Neural progenitor cell (in vitro differentiated cells): Measurements from ENCODE around the gene RAD51B. TPM values are rescaled to one million over a fixed set of nuclear protein-coding genes. Genes with fewer than 3 reads are reported as not detected.
"Not testable (repeated sequence)": the region's sequence is repeated elsewhere in the genome, so short reads cannot be mapped to it uniquely, and the experiment has no call there.

ENCODE experiments used
- DNase-seq: peaks from one replicate; pipeline ENCODE4 v3.0.0-alpha.2; 2016; ENCODE audit warnings: low spot score
- H2AFZ ChIP-seq: fragments of 200-600 bp; sonication (generic); replicated peaks from 2 replicates; pipeline ENCODE4 v1.6.1; 2016; ENCODE audit warnings: antibody characterized with exemption
- H3F3A ChIP-seq: fragments of 200-600 bp; sonication (generic); 2 replicates; pipeline ENCODE4 v1.6.1; 2016; ENCODE audit warnings: antibody characterized with exemption, low read depth
- H3K27ac ChIP-seq: fragments of 200-600 bp; sonication (generic); 2 replicates; pipeline ENCODE4 v1.5.1; 2016; ENCODE audit warnings: mild to moderate bottlenecking
- H3K27me3 ChIP-seq: fragments of 200-600 bp; sonication (generic); 2 replicates; pipeline ENCODE4 v1.6.1; 2016; ENCODE audit warnings: mild to moderate bottlenecking, moderate library complexity
- H3K36me3 ChIP-seq: fragments of 200-600 bp; sonication (generic); 2 replicates; pipeline ENCODE4 v1.5.1; 2016
- H3K4me1 ChIP-seq: fragments of 200-600 bp; sonication (generic); 2 replicates; pipeline ENCODE4 v1.6.1; 2016; ENCODE audit warnings: mixed run types
- H3K4me2 ChIP-seq: fragments of 200-600 bp; sonication (generic); 2 replicates; pipeline ENCODE4 v1.6.1; 2016
- H3K4me3 ChIP-seq: fragments of 200-600 bp; sonication (generic); 2 replicates; pipeline ENCODE4 v1.5.1; 2016
- H3K79me2 ChIP-seq: fragments of 200-600 bp; sonication (generic); 2 replicates; pipeline ENCODE4 v1.6.1; 2016; ENCODE audit warnings: low read depth
- H3K9ac ChIP-seq: fragments of 200-600 bp; sonication (generic); 2 replicates; pipeline ENCODE4 v1.6.1; 2016
- H3K9me3 ChIP-seq: fragments of 200-600 bp; sonication (generic); 2 replicates; pipeline ENCODE4 v1.5.1; 2016; ENCODE audit warnings: low read depth
- H4K20me1 ChIP-seq: fragments of 200-600 bp; sonication (generic); 2 replicates; pipeline ENCODE4 v1.6.1; 2016; ENCODE audit warnings: low read depth
- H3K27ac Mint-ChIP-seq: 3 replicates; pipeline ENCODE4 v1.8.0; 2021; ENCODE audit warnings: mixed read lengths
- H3K27me3 Mint-ChIP-seq: 2 replicates; pipeline ENCODE4 v1.8.0; 2022; ENCODE audit warnings: low read depth, mild to moderate bottlenecking, inconsistent platforms, moderate library complexity, mixed read lengths; ENCODE audit not compliant: insufficient read depth
- H3K36me3 Mint-ChIP-seq: 3 replicates; pipeline ENCODE4 v1.8.0; 2021; ENCODE audit warnings: mixed read lengths
- H3K4me1 Mint-ChIP-seq: 3 replicates; pipeline ENCODE4 v1.8.0; 2021; ENCODE audit warnings: mixed read lengths
- H3K4me3 Mint-ChIP-seq: 3 replicates; pipeline ENCODE4 v1.8.0; 2021; ENCODE audit warnings: mild to moderate bottlenecking, moderate library complexity, mixed read lengths
- H3K9me3 Mint-ChIP-seq: 3 replicates; pipeline ENCODE4 v1.8.0; 2020; ENCODE audit warnings: mixed read lengths
- EZH2 ChIP-seq: fragments of 200-600 bp; sonication (generic); IDR thresholded peaks from 2 replicates; pipeline ENCODE4 v1.6.1; 2017; ENCODE audit warnings: antibody characterized with exemption, mild to moderate bottlenecking, moderate library complexity
- EZH2phosphoT487 ChIP-seq: fragments of 200-600 bp; sonication (generic); IDR thresholded peaks from 2 replicates; pipeline ENCODE4 v1.6.1; 2017; ENCODE audit warnings: antibody characterized with exemption
- total RNA-seq: library from RNA; depleted of rRNA; stranded (reverse); fragments of >200 nt; gene quantifications from 2 replicates; pipeline ENCODE4 v1.2.3, GENCODE V29; 2015; ENCODE audit warnings: low replicate concordance
- TF ChIP-seq, protein P1 (sequence below): fragments of 200-600 bp; sonication (generic); IDR thresholded peaks from 2 replicates; pipeline ENCODE4 v1.5.1; 2017; ENCODE audit warnings: antibody characterized with exemption, mild to moderate bottlenecking

RAD51B gene
- total RNA-seq, 1 donor from 2014 or later: 50.5 TPM

DNA sequence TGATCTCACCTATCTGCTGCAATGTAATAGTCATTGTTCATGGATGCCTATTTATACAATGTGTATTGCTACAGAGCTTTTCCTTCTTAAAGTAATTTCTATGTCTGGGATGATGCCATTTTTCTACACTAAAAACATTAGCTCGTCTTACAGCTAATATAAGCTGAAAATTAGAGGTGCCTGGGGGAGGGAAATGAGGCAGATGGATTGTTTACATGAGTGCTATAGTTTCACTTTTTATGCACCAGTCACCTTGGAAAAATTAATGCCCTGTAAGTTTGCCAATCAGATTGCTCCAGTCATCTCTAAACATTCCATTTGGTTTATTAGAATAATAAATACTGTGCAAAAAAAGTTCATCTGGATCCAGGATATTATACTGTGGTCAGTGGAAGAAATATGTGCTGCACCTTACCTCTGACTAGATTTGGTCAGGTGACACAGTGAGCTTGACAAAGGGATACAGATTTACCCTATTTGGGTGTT, 436.2 kb downstream of the RAD51B start:
- H3K36me3 Mint-ChIP-seq: no peaks in the 10 kb centered on the region
- H3K4me2 ChIP-seq: peak overlapping the region; percentile 42
- no peaks in the 10 kb centered on the region for H3K27me3 Mint-ChIP-seq
- no peak overlapping the region for H3K4me3 ChIP-seq
- H4K20me1 ChIP-seq: peaks cover 5% of the 10 kb centered on the region
- DNase-seq: no peak
- H3K4me1 ChIP-seq: peaks cover 77% of the 10 kb centered on the region
- TF ChIP-seq, protein P1, sequence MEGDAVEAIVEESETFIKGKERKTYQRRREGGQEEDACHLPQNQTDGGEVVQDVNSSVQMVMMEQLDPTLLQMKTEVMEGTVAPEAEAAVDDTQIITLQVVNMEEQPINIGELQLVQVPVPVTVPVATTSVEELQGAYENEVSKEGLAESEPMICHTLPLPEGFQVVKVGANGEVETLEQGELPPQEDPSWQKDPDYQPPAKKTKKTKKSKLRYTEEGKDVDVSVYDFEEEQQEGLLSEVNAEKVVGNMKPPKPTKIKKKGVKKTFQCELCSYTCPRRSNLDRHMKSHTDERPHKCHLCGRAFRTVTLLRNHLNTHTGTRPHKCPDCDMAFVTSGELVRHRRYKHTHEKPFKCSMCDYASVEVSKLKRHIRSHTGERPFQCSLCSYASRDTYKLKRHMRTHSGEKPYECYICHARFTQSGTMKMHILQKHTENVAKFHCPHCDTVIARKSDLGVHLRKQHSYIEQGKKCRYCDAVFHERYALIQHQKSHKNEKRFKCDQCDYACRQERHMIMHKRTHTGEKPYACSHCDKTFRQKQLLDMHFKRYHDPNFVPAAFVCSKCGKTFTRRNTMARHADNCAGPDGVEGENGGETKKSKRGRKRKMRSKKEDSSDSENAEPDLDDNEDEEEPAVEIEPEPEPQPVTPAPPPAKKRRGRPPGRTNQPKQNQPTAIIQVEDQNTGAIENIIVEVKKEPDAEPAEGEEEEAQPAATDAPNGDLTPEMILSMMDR: no peak
- TF ChIP-seq EZH2phosphoT487 (no peak), EZH2 (no peak)
- H3K79me2 ChIP-seq: no peaks in the 10 kb centered on the region
- H3K4me1 Mint-ChIP-seq: peaks cover 65% of the 10 kb centered on the region
- no peak overlapping the region for H3K27ac ChIP-seq
- no peaks in the 10 kb centered on the region for H3K9me3 ChIP-seq
- no peak overlapping the region for H3K4me3 Mint-ChIP-seq
- no peaks in the 10 kb centered on the region for H3K9me3 Mint-ChIP-seq
- no peaks in the 10 kb centered on the region for H3K27me3 ChIP-seq
- no peaks in the 10 kb centered on the region for H3K36me3 ChIP-seq
- no peak overlapping the region for H2AFZ ChIP-seq
- H3F3A ChIP-seq: peaks cover 26% of the 10 kb centered on the region
- H3K9ac ChIP-seq: no peak overlapping the region
- H3K27ac Mint-ChIP-seq: no peak overlapping the region

DNA sequence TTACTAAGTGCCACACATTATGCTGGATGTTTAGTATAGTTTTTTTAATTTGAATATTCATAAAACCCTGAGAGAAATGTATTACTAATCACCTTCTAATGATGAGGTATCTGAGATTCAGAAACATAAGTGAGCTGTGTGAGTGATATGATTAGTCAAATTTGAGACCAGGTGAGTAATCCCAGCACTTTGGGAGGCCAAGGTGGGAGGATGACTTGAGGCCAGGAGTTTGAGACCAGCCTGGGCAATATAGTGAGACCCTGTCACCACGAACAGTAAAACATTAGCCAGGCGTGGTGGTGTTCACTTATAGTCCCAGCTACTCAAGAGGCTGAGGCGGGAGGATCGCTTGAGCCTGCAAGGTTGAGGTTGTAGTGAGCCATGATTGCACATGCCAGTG, 438.4 kb downstream of the RAD51B start:
- no peaks in the 10 kb centered on the region for H3K27me3 Mint-ChIP-seq
- H3K9ac ChIP-seq: no peak overlapping the region
- peaks cover 29% of the 10 kb centered on the region for H3F3A ChIP-seq
- H3K4me1 Mint-ChIP-seq: peaks cover 71% of the 10 kb centered on the region
- H3K27ac ChIP-seq: no peak overlapping the region
- no peak overlapping the region for H3K27ac Mint-ChIP-seq
- TF ChIP-seq EZH2: no peak
- TF ChIP-seq, protein P1: no peak
- TF ChIP-seq EZH2phosphoT487: no peak
- H3K4me1 ChIP-seq: peaks cover 81% of the 10 kb centered on the region
- H3K4me2 ChIP-seq: no peak overlapping the region
- no peaks in the 10 kb centered on the region for H3K9me3 Mint-ChIP-seq
- no peak for DNase-seq
- peaks cover 12% of the 10 kb centered on the region for H4K20me1 ChIP-seq
- H3K4me3 Mint-ChIP-seq: no peak overlapping the region
- H3K79me2 ChIP-seq: no peaks in the 10 kb centered on the region
- H2AFZ ChIP-seq: no peak overlapping the region
- H3K9me3 ChIP-seq: no peaks in the 10 kb centered on the region
- no peaks in the 10 kb centered on the region for H3K36me3 ChIP-seq
- H3K4me3 ChIP-seq: no peak overlapping the region
- H3K27me3 ChIP-seq: peaks cover 9% of the 10 kb centered on the region
- H3K36me3 Mint-ChIP-seq: no peaks in the 10 kb centered on the region

GRCh38 chr14:68258995-68259394, 439.4 kb downstream of the RAD51B start:
- H3K27ac ChIP-seq: not testable (repeated sequence)

DNA sequence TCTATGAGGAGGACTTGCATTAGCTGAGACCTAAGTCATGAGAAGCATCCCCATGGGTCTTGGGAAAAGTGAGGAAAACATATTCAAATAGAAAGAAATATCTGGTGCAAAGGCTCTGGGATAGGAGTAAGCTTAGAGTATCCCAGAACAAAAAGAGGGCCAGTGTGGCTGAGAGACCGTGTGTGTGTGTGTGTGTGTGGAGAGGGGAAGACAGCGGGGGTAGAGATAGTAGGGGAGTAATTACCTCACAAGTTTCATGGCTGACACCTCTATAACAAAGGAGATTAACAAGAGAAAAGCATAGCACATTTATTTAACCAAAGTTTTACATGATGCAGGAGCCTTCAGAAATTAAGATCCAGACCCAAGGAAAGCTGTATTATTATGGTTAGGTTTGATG, 440.5 kb downstream of the RAD51B start:
- Histone ChIP-seq H3K36me3 (no peaks in the 10 kb centered on the region), H3K4me3 (no peak overlapping the region), H3K4me2 (peak overlapping the region; percentile 76), H2AFZ (no peak overlapping the region), H3K9ac (no peak overlapping the region), H3K27ac (no peak overlapping the region), H3F3A (peaks cover 37% of the 10 kb centered on the region), H3K9me3 (no peaks in the 10 kb centered on the region), H3K27me3 (peaks cover 11% of the 10 kb centered on the region), H3K4me1 (peaks cover 82% of the 10 kb centered on the region), H4K20me1 (peaks cover 12% of the 10 kb centered on the region), H3K79me2 (no peaks in the 10 kb centered on the region)
- TF ChIP-seq EZH2 (no peak), EZH2phosphoT487 (no peak)
- TF ChIP-seq, protein P1: no peak
- Mint-ChIP-seq H3K27ac (peak overlapping the region; percentile 93), H3K9me3 (no peaks in the 10 kb centered on the region), H3K27me3 (peaks cover 2% of the 10 kb centered on the region), H3K4me3 (no peak overlapping the region), H3K36me3 (no peaks in the 10 kb centered on the region), H3K4me1 (peaks cover 74% of the 10 kb centered on the region)
- DNase-seq: peak; percentile 52

More at GRCh38 chr14:68258995-68259394, 439.4 kb downstream of the RAD51B start:
- H3K4me3 Mint-ChIP-seq, H3K79me2 ChIP-seq, H3K9me3 Mint-ChIP-seq, DNase-seq, H3K36me3 ChIP-seq, H3K9me3 ChIP-seq, H2AFZ ChIP-seq, H3K4me3 ChIP-seq, H3K27me3 Mint-ChIP-seq, H3K4me2 ChIP-seq, H3K36me3 Mint-ChIP-seq, H3K9ac ChIP-seq: not testable (repeated sequence)
- peaks cover 11% of the 10 kb centered on the region for H3K27me3 ChIP-seq
- peaks cover 12% of the 10 kb centered on the region for H4K20me1 ChIP-seq
- H3F3A ChIP-seq: peaks cover 32% of the 10 kb centered on the region
- Mint-ChIP-seq H3K27ac (peak overlapping the region; percentile 51), H3K4me1 (peaks cover 72% of the 10 kb centered on the region)
- H3K4me1 ChIP-seq: peaks cover 82% of the 10 kb centered on the region
